ENCODE data around the gene TIMELESS. TPM values are rescaled to one million over a fixed set of nuclear protein-coding genes. Genes with fewer than 3 reads are reported as not detected.
A peak's percentile ranks its signal among the peaks of the same experiment; 100 is the strongest.
"Not testable (repeated sequence)": the region's sequence is repeated elsewhere in the genome, so short reads cannot be mapped to it uniquely, and the experiment has no call there.

Gene TIMELESS
- total RNA-seq, 4 donors from 2014 or later: 1.9 to 4.6 (median 2.5) TPM

DNA sequence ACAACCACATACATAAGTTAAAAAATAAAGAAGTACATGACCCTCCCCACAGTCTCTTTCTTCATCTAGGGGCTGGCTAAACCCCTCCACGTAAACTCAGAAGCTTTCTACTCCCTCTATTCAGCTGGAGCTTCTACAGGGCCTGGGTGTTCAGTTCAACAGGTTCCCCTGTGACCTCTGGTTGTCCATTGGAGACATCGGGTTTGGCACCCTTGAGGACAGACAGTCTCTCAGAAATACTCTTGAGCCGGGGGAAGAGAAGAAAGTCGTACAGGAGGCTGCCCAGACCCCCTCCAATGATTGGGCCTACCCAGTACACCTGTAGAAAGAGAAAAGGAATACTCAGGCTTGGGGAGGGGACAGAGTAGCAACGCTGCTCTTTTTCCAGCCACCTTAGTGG, 1.9 kb upstream of the TIMELESS start:
- Histone ChIP-seq H3K36me3 (no peaks in the 10 kb centered on the region), H3K4me3 (no peak overlapping the region), H3K27ac (no peak overlapping the region), H3K4me1 (peaks cover 6 to 8% of the 10 kb centered on the region in 2 donors), H3K9me3 (no peaks in the 10 kb centered on the region), H3K27me3 (no peaks in the 10 kb centered on the region)
- TF ChIP-seq, protein P1, sequence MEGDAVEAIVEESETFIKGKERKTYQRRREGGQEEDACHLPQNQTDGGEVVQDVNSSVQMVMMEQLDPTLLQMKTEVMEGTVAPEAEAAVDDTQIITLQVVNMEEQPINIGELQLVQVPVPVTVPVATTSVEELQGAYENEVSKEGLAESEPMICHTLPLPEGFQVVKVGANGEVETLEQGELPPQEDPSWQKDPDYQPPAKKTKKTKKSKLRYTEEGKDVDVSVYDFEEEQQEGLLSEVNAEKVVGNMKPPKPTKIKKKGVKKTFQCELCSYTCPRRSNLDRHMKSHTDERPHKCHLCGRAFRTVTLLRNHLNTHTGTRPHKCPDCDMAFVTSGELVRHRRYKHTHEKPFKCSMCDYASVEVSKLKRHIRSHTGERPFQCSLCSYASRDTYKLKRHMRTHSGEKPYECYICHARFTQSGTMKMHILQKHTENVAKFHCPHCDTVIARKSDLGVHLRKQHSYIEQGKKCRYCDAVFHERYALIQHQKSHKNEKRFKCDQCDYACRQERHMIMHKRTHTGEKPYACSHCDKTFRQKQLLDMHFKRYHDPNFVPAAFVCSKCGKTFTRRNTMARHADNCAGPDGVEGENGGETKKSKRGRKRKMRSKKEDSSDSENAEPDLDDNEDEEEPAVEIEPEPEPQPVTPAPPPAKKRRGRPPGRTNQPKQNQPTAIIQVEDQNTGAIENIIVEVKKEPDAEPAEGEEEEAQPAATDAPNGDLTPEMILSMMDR (IDR thresholded peaks at IDR 0.05 in 4 of 5, conservative IDR thresholded peaks at IDR 0.05 in 1 of 5): no peak
- no peak for TF ChIP-seq POLR2A (IDR thresholded peaks at IDR 0.05)
- DNase-seq (no peak), ATAC-seq (no peak)
- intact Hi-C loops (cut with DNase I; ENCODE audit: low total_unique reads) (no loop called here), in situ Hi-C loops (cut with MboI; ENCODE audit: low sequenced_read_pairs in 4 of 4) (loop anchor here in 1 of 4 donors (25.0 kb wide), 1 partner anchor 264 kb away; the partner anchor contains the start of gene SMARCC2)

DNA sequence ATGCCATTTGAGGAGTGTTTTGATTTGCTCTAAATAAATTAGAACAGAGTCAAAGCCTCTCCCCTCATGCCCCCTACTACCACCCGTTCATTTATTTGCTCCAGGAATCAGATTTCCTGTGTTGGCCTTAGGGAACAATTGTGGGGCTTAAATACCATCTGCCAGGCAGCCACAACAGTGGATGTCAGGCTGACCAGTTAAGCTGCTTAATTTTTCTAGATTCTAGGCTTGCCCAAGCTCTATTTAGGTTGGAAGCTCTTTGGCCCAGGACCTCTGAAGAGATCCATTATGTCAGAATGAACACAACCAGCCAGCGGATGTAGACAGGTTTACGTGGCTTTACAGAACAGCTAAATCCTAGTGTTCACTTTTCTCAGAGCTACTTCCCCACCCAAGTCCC, 1.0 kb upstream of the TIMELESS start:
- H3K27ac ChIP-seq: peak overlapping the region in 2 of 4 donors; percentile 84 to 92
- in situ Hi-C loops (cut with MboI; ENCODE audit: low sequenced_read_pairs in 4 of 4) (loop anchor here in 1 of 4 donors (25.0 kb wide), 1 partner anchor 263 kb away; the partner anchor contains the start of gene SMARCC2), intact Hi-C loops (cut with DNase I; ENCODE audit: low total_unique reads) (no loop called here)
- no peak for DNase-seq
- peaks cover 6 to 8% of the 10 kb centered on the region in 2 donors for H3K4me1 ChIP-seq
- H3K27me3 ChIP-seq: no peaks in the 10 kb centered on the region
- peak overlapping the region in 1 of 4 donors; percentile 83 for H3K4me3 ChIP-seq
- no peaks in the 10 kb centered on the region for H3K9me3 ChIP-seq
- TF ChIP-seq, protein P1 (IDR thresholded peaks at IDR 0.05 in 4 of 5, conservative IDR thresholded peaks at IDR 0.05 in 1 of 5): no peak
- no peak for TF ChIP-seq POLR2A (IDR thresholded peaks at IDR 0.05)
- no peak for ATAC-seq
- H3K36me3 ChIP-seq: no peaks in the 10 kb centered on the region

DNA sequence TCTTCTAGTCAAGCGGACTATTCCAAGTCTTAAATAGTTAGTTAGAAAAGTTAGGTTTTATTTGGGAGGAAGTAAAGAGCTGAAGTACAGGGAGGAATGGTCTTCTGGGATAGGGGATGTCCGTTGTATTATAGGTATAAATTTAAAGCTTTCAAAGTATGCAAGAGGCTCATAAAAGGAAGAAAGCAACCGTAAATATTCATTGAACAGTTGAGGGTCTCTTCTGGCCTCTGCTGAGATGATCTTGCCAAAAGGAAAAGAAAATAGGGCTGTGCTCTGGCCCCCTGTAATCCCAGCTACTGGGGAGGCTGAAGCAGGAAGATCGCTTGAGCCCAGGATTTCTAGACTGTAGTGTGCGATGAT, 377 bp upstream of the TIMELESS start:
- peak overlapping the region; percentile 84 to 92 (median 88) for H3K27ac ChIP-seq
- intact Hi-C loops (cut with DNase I; ENCODE audit: low total_unique reads): loop anchor here (1.0 to 5.0 kb wide), 3 partner anchors 19 to 332 kb away; partner anchors contain the start of genes RPL41, SPRYD4, STAT2 and ZC3H10
- TF ChIP-seq, protein P1 (IDR thresholded peaks at IDR 0.05 in 4 of 5, conservative IDR thresholded peaks at IDR 0.05 in 1 of 5): no peak
- TF ChIP-seq POLR2A (IDR thresholded peaks at IDR 0.05): no peak

DNA sequence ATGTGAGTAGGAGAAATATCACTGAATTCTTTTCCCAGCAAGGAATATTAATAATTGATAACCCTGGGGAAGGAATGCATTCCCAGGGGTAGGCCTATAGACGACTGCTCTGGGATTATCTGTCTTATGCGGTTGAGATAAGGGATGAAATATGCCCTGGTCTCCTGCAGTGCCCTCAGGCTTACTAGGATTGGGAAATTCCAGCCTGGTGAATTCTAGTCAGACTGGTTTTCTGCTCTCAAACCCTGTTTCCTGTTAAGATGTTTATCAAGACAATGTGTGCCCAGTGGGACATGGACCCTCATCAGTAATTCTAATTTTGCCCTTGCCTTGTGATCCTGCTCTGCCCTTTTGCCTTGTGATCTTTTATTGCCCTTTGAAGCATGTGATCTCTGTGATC, 6.0 kb downstream of the TIMELESS start:
- intact Hi-C loops (cut with DNase I; ENCODE audit: low total_unique reads); ATAC-seq; H3K36me3 ChIP-seq: not testable (repeated sequence)

More for the DNA sequence above, 377 bp upstream of the TIMELESS start:
- ATAC-seq (peak in 1 of 2 donors; percentile 4), DNase-seq (no peak)
- no peaks in the 10 kb centered on the region for H3K27me3 ChIP-seq
- in situ Hi-C loops (cut with MboI; ENCODE audit: low sequenced_read_pairs in 4 of 4): no loop called here
- H3K36me3 ChIP-seq: no peaks in the 10 kb centered on the region
- no peaks in the 10 kb centered on the region for H3K9me3 ChIP-seq
- peaks cover 6 to 8% of the 10 kb centered on the region in 2 donors for H3K4me1 ChIP-seq
- peak overlapping the region; percentile 75 to 83 (median 82) for H3K4me3 ChIP-seq

DNA sequence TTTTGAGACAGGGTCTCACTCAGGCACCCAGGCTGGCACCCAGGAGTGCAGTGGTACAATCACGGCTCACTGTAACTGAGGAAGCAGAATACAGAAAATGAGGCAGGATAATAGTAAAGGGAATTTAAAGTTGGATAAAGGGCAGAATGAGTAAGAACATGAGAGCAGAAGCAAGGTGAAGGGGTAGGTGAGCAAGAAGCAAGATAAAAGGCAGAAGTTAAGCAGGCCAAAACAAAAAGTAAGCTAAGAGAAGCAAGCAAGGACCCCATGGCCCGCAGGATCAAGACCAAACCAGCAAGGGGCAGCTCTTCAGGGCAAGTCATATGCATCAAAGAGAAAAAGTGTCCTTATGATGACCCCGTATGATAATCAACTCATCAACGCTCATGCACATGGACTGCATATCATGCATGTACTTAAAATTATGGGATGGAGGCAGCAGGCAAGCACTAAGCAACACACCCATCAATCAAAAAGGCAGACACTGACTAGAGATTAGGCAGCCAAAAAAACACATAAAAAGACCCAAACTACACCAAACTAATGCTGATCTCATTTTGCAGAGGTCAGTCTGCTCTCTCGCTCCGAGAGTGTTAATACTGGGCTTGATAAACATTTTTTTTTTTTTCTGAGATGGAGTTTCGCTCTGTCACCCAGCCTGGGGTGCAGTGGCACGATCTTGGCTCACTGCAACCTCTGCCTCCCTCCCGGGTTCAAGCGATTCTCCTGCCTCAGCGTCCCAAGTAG, 11.6 kb downstream of the TIMELESS start:
- in situ Hi-C loops (cut with MboI; ENCODE audit: low sequenced_read_pairs in 4 of 4) (no loop called here), intact Hi-C loops (cut with DNase I; ENCODE audit: low total_unique reads) (no loop called here)
- no peaks in the 10 kb centered on the region for H3K36me3 ChIP-seq
- no peaks in the 10 kb centered on the region for H3K4me1 ChIP-seq
- no peaks in the 10 kb centered on the region for H3K27me3 ChIP-seq
- no peaks in the 10 kb centered on the region for H3K9me3 ChIP-seq
- H3K27ac ChIP-seq: no peak overlapping the region
- TF ChIP-seq, protein P1 (IDR thresholded peaks at IDR 0.05 in 4 of 5, conservative IDR thresholded peaks at IDR 0.05 in 1 of 5): no peak
- TF ChIP-seq POLR2A (IDR thresholded peaks at IDR 0.05): no peak
- DNase-seq (no peak), ATAC-seq (no peak)
- H3K4me3 ChIP-seq: no peak overlapping the region

More for the DNA sequence above, 6.0 kb downstream of the TIMELESS start:
- H3K4me3 ChIP-seq; H3K4me1 ChIP-seq; H3K27ac ChIP-seq; H3K27me3 ChIP-seq; DNase-seq; H3K9me3 ChIP-seq; in situ Hi-C loops (cut with MboI; ENCODE audit: low sequenced_read_pairs in 4 of 4): not testable (repeated sequence)

Data from gastrocnemius medialis (tissue), 4 donors.